Measurements from ENCODE around the gene HACL1. TPM values are rescaled to one million over a fixed set of nuclear protein-coding genes. Genes with fewer than 3 reads are reported as not detected.
"Not testable (repeated sequence)": the region's sequence is repeated elsewhere in the genome, so short reads cannot be mapped to it uniquely, and the experiment has no call there.

The HACL1 gene
- total and polyA plus RNA-seq, 5 experiments from 2014 or later = 31.7 to 42.9 (median 33.8) TPM

- ATAC-seq (peak in 1 of 2 donors; percentile 32), DNase-seq (no peak)
- Mint-ChIP-seq H3K36me3 (peaks cover 26 to 50% (median 43%) of the 10 kb centered on the region in 3 donors), H3K27ac (peak overlapping the region; percentile 4 to 86 (median 59)), H3K9me3 (peaks cover 0 to 55% (median 34%) of the 10 kb centered on the region in 9 donors), H3K4me3 (peak overlapping the region in 9 of 10 donors; percentile 13 to 70 (median 61)), H3K4me1 (peaks cover 16 to 24% (median 23%) of the 10 kb centered on the region in 4 donors), H3K27me3 (no peaks in the 10 kb centered on the region)
- POLR2A ChIA-PET = interaction anchor here (0.7 kb wide), 1 partner anchor 601 kb away, joined by 3 read pairs; no protein-coding TSS in a partner anchor
Measured at GRCh38 chr3:15623535-15624440, 22.4 kb upstream of the HACL1 start.

- DNase-seq, ATAC-seq, POLR2A ChIA-PET, H3K27me3 Mint-ChIP-seq, H3K4me3 Mint-ChIP-seq, H3K27ac Mint-ChIP-seq: not testable (repeated sequence)
- Mint-ChIP-seq H3K9me3 (peaks cover 0 to 56% (median 34%) of the 10 kb centered on the region in 9 donors), H3K4me1 (peaks cover 13 to 22% (median 18%) of the 10 kb centered on the region in 4 donors), H3K36me3 (peaks cover 24 to 56% (median 44%) of the 10 kb centered on the region in 3 donors)
Measured at GRCh38 chr3:15619659-15620464, 18.5 kb upstream of the HACL1 start.

GRCh38 chr3:15616053-15616452 is 14.7 kb upstream of the HACL1 start:
- H3K27ac Mint-ChIP-seq = no peak overlapping the region
- peaks cover 0 to 26% (median 18%) of the 10 kb centered on the region in 9 donors for H3K9me3 Mint-ChIP-seq
- ATAC-seq = no peak
- peaks cover 18 to 33% (median 22%) of the 10 kb centered on the region in 3 donors for H3K36me3 Mint-ChIP-seq
- DNase-seq = no peak
- POLR2A ChIA-PET = interaction anchor here (0.6 to 1.2 kb wide), 2 partner anchors 10 to 186 kb away, joined by 4 read pairs; no protein-coding TSS in a partner anchor
- H3K27me3 Mint-ChIP-seq = no peaks in the 10 kb centered on the region
- no peak overlapping the region for H3K4me3 Mint-ChIP-seq
- H3K4me1 Mint-ChIP-seq = peaks cover 0 to 6% (median 3%) of the 10 kb centered on the region in 4 donors

GRCh38 chr3:15614958-15615357 is 13.6 kb upstream of the HACL1 start:
- Mint-ChIP-seq H3K4me3 (no peak overlapping the region), H3K9me3 (peaks cover 0 to 15% (median 11%) of the 10 kb centered on the region in 9 donors), H3K27ac (no peak overlapping the region), H3K4me1 (peaks cover 0 to 6% (median 3%) of the 10 kb centered on the region in 4 donors), H3K36me3 (peaks cover 11 to 23% (median 12%) of the 10 kb centered on the region in 3 donors), H3K27me3 (no peaks in the 10 kb centered on the region)
- POLR2A ChIA-PET = no interaction called here
- DNase-seq (no peak), ATAC-seq (no peak)

GRCh38 chr3:15612001-15612400 is 10.6 kb upstream of the HACL1 start:
- H3K27me3 Mint-ChIP-seq = no peaks in the 10 kb centered on the region
- POLR2A ChIA-PET = interaction anchor here (0.6 kb wide), 1 partner anchor 12 kb away, joined by 4 read pairs; no protein-coding TSS in a partner anchor
- H3K9me3 Mint-ChIP-seq = no peaks in the 10 kb centered on the region
- DNase-seq (no peak), ATAC-seq (no peak)
- H3K4me3 Mint-ChIP-seq = no peak overlapping the region
- H3K4me1 Mint-ChIP-seq = peaks cover 0 to 6% (median 4%) of the 10 kb centered on the region in 4 donors
- peaks cover 0 to 14% (median 6%) of the 10 kb centered on the region in 3 donors for H3K36me3 Mint-ChIP-seq
- H3K27ac Mint-ChIP-seq = peak overlapping the region in 1 of 10 donors; percentile 4

- Mint-ChIP-seq H3K36me3 (peaks cover 0 to 20% (median 11%) of the 10 kb centered on the region in 3 donors), H3K27ac (no peak overlapping the region), H3K4me3 (no peak overlapping the region), H3K27me3 (no peaks in the 10 kb centered on the region), H3K9me3 (no peaks in the 10 kb centered on the region), H3K4me1 (peaks cover 0 to 7% (median 4%) of the 10 kb centered on the region in 4 donors)
- POLR2A ChIA-PET = interaction anchor here (0.9 kb wide), 1 partner anchor 9 kb away, joined by 3 read pairs; the partner anchor contains the start of genes BTD and HACL1
- DNase-seq (no peak), ATAC-seq (no peak)
Measured at GRCh38 chr3:15611018-15611417, 9.6 kb upstream of the HACL1 start.

- POLR2A ChIA-PET = interaction anchor here (0.9 kb wide), 1 partner anchor 9 kb away, joined by 3 read pairs; the partner anchor contains the start of genes BTD and HACL1
- Mint-ChIP-seq H3K36me3 (peaks cover 0 to 20% (median 12%) of the 10 kb centered on the region in 3 donors), H3K9me3 (no peaks in the 10 kb centered on the region), H3K4me3 (no peak overlapping the region), H3K4me1 (peaks cover 0 to 8% (median 4%) of the 10 kb centered on the region in 4 donors), H3K27ac (no peak overlapping the region), H3K27me3 (no peaks in the 10 kb centered on the region)
- ATAC-seq (no peak), DNase-seq (no peak)
Measured at GRCh38 chr3:15610082-15610759, 8.9 kb upstream of the HACL1 start.

GRCh38 chr3:15606434-15606891 is 5.1 kb upstream of the HACL1 start:
- peak overlapping the region in 1 of 10 donors; percentile 18 for H3K27ac Mint-ChIP-seq
- no peaks in the 10 kb centered on the region for H3K27me3 Mint-ChIP-seq
- no peak overlapping the region for H3K4me3 Mint-ChIP-seq
- H3K9me3 Mint-ChIP-seq = no peaks in the 10 kb centered on the region
- POLR2A ChIA-PET = interaction anchor here (0.6 kb wide), 1 partner anchor 43 kb away, joined by 6 read pairs; no protein-coding TSS in a partner anchor
- peaks cover 7 to 26% (median 18%) of the 10 kb centered on the region in 4 donors for H3K4me1 Mint-ChIP-seq
- H3K36me3 Mint-ChIP-seq = peaks cover 0 to 25% (median 17%) of the 10 kb centered on the region in 3 donors
- no peak for DNase-seq
- ATAC-seq = no peak

GRCh38 chr3:15604584-15604983 is 3.2 kb upstream of the HACL1 start:
- ATAC-seq, H3K27me3 Mint-ChIP-seq, H3K9me3 Mint-ChIP-seq, DNase-seq, POLR2A ChIA-PET: not testable (repeated sequence)
- peaks cover 19 to 42% (median 36%) of the 10 kb centered on the region in 4 donors for H3K4me1 Mint-ChIP-seq
- peaks cover 3 to 29% (median 20%) of the 10 kb centered on the region in 3 donors for H3K36me3 Mint-ChIP-seq
- H3K4me3 Mint-ChIP-seq = peak overlapping the region in 3 of 10 donors; percentile 22 to 72 (median 46)
- H3K27ac Mint-ChIP-seq = peak overlapping the region in 3 of 10 donors; percentile 15 to 65 (median 57)

- POLR2A ChIA-PET, H3K9me3 Mint-ChIP-seq, DNase-seq, H3K27me3 Mint-ChIP-seq, ATAC-seq: not testable (repeated sequence)
- peak overlapping the region; percentile 84 to 100 (median 98) for H3K27ac Mint-ChIP-seq
- H3K4me3 Mint-ChIP-seq = peak overlapping the region; percentile 59 to 100 (median 99)
- H3K36me3 Mint-ChIP-seq = peaks cover 3 to 36% (median 34%) of the 10 kb centered on the region in 3 donors
- H3K4me1 Mint-ChIP-seq = peaks cover 27 to 59% (median 51%) of the 10 kb centered on the region in 4 donors
Measured at GRCh38 chr3:15602816-15603215, 1.4 kb upstream of the HACL1 start.

- DNase-seq (no peak), ATAC-seq (no peak)
- Mint-ChIP-seq H3K4me1 (peaks cover 30 to 65% (median 55%) of the 10 kb centered on the region in 4 donors), H3K27me3 (no peaks in the 10 kb centered on the region), H3K4me3 (peak overlapping the region; percentile 96 to 100 (median 100)), H3K9me3 (no peaks in the 10 kb centered on the region), H3K27ac (peak overlapping the region; percentile 95 to 100 (median 98)), H3K36me3 (peaks cover 3 to 42% (median 29%) of the 10 kb centered on the region in 3 donors)
- POLR2A ChIA-PET = interaction anchor here (1.0 to 1.8 kb wide), 6 partner anchors 8 to 662 kb away, joined by 3 to 8 read pairs (median 5); partner anchors contain the start of genes CAPN7, DPH3, MRPS25 and OXNAD1
Measured at GRCh38 chr3:15602146-15602536, 772 bp upstream of the HACL1 start.

Data from naive thymus-derived CD8-positive, alpha-beta T cell (primary cell).